A172 (cell line): ENCODE measurements around the gene ECSIT. TPM values are rescaled to one million over a fixed set of nuclear protein-coding genes. Genes with fewer than 3 reads are reported as not detected.

Source experiments
- DNase-seq: peaks from one replicate; pipeline ENCODE4 v3.0.0-alpha.2; 2015; ENCODE audit warnings: low spot score
- total RNA-seq: library from RNA; depleted of rRNA; stranded (reverse); fragments of >200 nt; shearing (Covaris generic); gene quantifications from 2 replicates; pipeline ENCODE4 v1.2.3, GENCODE V29; 2014

The ECSIT gene
- total RNA-seq, 1 experiment from 2014 or later: 54.0 TPM

DNA sequence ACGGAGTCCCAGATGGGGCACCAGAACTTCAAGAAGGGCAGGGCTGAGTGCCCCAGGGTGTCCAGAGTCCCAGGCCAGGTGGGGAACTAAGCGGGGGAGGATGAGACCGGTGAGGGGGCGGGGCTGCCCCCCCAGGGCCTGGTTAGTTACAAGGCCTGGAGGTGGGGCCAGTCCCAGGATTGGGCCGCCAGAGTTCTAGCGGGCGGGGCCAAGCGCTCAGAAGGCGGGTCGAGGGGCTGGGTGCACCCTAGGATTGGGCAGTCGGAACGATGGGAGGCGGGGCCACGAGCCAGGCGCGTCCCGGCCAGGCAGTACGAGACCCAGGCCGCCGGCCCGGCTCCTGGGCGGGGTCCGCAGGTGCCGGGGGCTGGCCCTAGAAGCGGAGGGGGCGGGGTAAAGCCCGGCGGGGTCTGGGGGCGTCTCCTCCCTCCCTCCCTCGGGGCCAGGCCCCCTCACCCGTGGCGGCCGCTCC is 23.9 kb downstream of the ECSIT start:
- DNase-seq: peak; percentile 95

DNA sequence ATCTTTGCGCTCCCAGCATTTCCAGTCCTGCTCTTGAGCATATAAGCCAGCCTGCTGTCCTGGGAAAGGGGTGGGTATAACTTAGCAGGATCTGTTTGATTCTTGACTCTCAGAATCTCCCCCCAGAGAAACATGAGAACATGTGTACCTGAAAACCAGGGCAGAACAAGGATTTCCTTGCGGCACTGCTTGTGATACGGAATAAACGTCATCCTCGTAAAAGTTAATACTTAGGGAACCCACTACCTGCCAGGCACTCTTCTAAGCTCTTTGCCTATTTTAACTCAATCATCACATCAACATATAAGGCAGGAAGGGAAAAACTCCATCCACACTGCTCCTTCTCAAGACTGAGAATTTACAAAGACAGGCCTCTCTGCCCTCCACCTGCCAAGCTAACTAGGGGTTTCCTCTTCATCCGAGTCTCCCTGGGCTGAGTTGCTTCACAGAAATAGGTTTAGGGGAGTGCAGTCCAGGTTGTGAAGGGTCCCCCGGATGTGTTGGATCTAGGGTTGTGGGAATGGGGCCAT is 24.4 kb downstream of the ECSIT start:
- DNase-seq: no peak

DNA sequence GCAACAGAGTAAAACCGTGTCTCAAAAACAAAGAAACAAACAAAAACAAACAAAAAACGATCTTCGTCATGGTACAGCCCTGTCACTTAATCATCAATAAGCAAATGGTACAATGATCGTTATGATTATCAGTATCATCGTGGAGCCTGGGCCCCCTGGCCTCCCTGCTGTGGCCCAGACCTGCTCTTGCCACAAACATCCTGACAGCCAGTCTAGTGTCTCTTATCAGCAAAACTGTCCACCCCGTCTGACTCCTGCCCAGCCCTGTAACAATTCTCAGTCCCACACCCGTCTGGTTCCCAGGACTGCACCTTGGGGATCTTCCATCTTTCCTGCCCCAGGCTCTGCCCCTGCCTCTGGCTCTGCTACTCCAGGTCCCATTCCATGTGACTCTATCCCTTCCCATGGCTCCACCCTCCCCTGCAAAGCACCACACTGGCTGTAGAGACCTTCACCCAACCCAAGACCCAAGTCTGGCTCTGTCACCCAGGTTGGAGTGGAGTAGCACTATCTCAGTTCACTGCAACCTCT is 29.0 kb downstream of the ECSIT start:
- DNase-seq: no peak

DNA sequence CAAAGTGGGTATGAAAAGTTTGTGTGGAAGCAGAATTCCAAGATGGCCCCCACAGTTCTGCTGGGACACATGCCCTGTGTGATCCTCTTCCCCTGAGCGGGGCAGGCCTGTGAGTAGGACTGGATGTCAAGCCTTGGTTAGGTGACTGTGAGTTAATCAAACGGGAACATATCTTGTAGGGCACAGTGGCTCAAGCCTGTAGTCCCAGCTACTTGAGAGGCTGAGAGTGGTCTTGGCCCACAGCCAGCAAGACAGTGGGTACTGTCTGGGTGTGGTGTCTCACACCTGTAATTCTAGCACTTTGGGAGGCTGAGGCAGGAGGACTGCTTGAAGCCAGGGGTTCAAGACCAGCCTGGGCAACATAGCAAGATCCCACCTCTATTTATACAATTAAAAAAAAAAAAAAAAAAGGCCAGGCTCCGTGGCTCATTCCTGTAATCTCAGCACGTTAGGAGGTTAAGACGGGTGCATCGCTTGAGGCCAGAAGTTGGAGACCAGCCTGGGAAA is 29.7 kb downstream of the ECSIT start:
- no peak for DNase-seq

DNA sequence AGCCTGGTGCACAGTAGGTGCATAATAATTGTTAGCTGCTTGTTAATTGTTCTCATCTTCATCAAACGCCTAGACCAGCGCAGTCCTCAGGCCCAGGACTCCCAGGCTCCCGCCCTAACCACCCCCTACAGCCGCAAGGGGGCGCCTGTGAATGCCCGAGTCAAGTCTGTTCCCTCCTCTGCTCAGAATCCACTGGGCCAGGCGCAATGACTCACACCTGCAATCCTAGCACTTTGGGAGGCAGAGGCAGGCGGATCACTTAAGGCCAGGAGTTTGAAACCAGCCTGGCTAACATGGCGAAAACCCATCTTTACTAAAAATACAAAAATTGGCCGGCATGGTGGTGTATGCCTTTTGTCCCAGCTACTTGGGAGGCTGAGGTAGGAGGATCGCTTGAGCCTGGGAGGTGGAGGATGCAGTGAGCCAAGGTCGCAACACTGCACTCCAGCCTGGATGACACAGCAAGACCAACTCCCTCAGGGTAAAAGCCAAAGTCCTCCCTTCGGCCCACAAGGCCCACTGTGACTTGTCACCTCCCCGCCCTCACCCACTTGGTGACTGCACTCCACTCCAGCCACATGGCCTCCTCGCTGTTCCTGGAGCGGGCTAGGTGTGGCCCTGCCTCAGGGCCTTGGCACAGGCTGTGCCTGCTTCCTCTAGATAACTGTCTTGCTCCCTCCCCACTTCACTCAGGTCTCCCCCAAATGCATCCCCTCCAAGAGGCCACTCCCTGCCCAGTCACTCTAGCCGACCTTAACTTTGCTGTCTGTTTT is 32.4 kb downstream of the ECSIT start:
- DNase-seq: peak; percentile 88

DNA sequence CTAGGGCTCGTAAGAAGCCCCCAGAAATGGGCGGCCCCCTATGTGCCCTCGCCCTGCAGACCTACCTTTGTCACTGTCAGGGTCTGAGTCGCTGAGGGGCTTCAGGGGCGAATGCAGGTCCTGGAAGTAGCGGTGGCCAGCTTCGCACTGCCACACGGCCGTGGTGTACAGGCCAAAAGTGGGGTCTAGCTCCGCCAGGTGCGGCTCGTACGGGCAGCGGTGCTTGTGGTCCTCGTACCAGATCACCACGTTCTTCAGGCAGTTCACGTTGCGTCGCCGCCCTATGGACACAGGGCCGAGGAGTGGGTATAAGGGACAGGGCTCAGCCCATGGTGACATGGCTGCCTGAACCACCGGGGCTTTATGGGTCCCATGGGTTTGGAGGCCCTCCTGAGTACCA is 33.0 kb downstream of the ECSIT start:
- no peak for DNase-seq

DNA sequence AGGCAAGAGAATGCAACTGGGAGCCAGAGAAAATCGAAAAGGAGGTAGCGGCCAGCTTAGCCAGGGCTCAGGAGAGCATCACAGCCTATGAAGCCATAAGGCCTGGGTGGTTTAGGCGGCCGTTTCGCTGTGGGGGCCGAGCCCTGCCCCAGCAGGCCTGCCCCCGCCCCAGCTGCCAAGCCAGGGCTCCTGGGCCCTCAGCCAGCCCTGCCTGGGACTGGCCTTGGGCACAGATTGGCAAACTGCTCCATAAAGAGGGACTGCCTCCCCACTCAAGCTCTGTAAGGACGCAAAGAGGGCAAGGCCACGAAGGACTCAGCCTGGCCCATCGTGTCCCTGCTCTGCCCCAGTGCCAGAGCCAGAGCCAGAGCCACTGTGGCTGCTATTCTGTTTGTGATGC is 33.5 kb downstream of the ECSIT start:
- no peak for DNase-seq

DNA sequence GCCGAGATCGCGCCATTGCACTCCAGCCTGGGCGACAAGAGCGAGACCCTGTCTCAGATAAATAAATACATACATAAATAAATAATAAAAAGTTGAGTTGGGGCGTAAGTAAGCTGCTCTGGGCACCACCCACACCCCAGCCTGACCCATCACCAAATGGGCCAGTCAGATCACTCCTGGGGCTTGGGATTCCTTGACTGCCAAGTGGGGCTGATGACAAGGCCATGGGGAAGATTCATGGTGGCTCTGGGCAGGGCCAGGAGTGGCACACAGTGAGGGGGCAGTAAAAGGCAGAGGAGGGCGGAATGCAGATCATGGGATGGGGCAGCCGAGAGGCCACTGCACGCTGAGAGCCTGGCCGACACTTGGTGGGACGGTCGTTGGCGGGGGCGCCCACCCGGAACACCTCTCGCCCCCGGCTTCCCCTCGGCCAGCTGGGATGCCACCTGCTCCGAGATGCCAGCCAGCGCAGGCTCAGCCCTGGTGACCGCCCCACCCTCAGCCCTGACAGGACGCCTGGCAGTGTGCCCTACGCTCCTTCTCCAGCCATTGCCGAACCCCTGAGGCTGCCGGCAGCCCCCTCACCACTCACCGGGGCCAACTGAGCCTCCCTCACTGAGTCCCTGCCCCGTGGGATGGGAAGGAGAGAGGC is 34.2 kb downstream of the ECSIT start:
- no peak for DNase-seq

DNA sequence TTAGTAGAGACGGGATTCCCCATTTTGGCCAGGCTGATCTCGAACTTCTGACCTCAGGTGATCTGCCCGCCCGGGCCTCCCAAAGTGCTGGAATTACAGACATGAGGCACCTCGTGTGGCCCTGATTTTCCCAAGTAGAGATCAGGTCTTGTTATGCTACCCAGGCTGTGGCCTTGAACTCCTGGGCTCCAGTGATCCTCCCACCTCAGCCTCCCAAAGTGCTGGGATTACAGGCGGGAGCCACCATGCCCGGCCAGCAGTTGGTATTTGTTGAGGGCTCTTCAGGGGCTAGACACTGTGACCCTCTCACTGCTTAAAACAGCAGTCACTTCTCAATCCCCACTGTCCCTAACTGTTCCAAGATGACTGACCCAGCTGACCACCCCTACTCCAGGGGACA is 39.6 kb downstream of the ECSIT start:
- no peak for DNase-seq

DNA sequence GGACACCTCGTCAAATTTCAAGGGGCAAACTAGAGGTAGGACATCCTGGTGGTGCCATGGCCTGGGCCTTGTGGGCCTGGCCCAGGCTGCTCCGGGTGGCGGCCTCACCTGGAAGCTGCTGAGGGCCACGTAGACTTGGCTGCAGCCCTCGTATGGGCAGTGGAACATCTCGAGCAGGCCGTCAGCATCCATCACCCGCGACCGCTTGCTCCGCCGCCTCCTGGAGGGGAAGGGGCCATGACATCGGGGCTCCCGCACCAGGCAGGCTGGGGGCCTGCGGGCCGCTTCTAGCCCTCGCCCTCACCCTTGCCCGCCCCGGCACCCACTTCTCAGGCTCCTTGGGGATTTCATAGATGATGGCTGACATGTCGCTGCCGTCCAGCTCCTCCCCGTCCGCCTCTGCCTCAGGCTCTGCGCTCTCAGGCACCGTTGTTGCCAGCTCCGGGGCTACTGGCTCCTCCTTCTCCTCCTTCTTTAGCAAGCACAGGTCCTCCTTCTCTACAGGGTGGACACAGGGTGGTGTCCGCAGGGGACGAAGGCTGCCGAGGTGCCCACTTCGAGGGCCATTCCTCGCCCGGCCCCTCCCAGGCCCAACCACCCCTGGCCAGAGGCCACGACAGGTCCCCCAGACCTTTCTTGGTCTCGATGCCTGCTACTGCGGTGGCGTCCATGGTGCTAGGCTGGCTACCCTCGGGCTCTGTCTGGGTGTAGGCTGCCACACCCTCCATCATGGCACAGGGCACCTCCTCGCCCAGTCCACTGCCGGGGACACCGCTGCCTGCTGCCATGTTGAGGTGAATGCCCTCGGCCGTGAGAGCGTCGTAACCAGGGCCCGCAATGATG is 42.1 kb downstream of the ECSIT start:
- no peak for DNase-seq

DNA sequence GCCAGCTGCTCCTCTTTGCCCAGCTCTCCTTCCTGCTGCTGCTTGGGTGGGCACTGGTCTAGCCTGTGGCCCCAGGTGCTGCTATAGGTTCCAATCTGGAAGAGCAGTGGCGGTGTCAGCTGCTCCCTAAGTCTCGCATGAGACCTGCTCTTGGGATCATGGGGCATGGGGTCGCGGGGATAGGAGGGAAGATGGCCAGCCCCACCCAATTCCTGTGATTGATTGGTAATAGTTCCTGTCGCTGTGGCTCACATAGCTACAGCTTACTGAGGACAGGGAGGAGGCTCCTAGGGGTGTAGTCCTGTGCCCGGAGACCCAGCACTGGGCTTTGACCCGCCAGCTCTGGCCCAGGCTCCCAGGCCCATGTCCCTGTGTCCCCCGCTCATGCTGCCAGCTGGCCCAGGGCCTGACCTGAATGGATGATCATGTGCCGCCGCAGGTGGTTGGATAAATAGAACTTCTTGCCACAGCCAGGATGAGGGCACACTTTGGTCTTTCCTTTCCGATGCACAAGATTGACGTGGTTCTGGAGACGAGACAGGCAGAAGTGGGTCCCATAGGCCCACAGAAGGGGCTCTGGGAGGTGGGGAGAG is 43.6 kb downstream of the ECSIT start:
- no peak for DNase-seq

DNA sequence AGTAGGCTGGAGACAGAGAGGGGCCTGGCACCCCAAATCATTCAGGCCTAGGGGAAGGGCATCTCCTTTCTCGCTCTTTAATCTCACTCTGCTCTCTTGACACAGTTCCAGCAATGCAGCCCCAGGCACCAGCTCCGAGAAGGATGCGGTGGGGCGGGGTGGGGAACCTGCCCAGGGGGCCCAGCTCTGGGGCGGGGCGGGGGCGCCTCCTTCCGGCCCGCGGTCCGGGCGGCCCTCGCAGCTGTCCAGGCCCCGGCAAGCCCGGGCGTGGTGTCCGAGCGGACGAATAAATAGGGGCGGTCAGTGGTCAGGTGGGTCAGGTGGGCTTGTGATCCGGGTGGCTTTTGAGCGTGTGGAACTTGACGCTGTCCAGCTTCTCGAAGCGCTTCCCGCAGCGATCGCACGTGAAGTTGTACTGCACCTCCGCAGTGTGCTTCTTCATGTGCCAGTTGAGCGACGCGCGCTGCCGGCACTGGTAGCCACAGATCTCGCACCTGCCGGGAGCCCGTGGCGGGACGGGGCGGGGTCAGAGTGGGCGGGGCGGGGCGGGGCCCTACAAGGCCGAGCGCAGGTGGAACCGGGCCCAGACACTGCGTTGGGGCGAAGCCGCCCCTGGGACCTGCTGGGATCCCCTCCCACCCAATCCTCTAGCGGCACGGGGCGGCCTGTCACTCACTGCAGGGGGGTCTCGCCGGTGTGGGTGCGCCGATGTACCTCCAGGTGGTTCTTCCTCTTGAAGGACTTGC is 45.4 kb downstream of the ECSIT start:
- no peak for DNase-seq

DNA sequence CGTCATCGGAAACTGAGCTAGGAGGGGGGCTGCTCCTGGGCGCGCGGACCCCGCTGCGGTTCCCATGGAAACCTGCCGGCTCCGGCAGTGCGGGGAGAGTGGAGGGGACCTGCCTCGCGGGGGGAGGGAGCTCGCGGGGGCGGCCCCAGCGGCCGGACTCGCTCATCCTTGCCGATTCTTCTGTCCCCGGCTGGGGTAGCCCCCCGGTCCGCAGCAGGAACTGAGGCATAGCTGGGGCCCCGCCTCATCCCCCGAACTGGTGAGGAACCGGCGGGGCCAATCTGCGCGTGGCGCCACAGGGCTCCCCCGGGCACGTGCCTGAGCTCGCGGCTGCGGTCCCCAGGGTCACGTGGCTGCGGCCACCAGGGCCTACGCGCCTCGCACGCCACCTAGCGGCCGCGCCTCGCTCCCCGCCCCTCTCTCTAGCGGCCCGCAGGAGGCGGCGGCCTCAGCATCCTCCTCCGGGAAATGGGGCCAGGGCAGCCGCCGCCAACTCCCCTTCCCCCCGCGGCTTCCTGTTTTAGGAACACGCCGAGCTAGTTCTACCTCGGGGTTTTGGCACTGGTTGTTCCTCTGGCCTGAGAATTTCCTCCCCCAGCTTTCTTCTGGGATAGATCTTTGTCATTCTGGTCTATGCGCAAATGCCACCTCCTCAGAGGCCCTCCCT is 46.4 kb downstream of the ECSIT start:
- DNase-seq: peak; percentile 76

DNA sequence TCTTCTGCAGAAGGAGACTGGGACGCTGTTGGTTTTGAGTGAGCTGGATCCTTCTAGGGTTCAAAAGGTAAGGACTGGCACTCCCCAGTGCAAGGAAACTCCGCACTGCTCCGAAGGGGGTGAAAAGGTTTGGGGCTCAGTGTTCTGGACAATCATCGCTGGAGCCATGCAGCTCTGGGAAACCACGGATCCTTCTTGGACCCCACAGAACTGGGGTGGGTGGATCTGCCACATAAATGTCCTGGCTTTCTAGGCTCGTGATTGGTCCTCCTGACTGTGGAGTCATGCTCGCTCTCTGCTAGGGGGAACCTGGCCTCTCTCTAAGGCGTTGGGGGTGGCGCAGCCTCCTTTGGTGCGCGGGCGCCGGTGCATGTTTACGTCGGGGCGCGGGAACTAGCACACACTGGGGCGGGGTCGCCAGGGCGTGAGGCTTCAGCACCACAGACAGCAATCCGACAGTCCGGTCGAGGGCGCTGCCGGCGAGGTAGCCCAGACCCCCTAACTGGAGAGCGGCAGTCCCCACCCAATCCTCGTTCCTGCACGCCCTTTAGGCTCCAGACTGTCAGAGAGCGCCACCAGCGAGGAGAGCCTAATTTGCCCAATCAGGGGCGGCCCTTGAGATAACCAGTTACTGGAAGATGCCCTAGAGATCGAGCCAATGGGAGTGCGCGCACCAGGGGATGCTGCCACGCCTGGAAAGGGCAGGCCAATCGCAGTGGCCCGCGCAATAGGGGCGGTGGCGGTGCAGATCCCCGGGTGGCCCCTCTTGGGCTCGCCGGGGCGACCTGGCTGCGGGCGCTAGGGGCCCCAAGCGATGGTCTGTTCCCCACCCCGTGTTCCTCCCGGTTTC is 47.2 kb downstream of the ECSIT start:
- peak; percentile 93 for DNase-seq

DNA sequence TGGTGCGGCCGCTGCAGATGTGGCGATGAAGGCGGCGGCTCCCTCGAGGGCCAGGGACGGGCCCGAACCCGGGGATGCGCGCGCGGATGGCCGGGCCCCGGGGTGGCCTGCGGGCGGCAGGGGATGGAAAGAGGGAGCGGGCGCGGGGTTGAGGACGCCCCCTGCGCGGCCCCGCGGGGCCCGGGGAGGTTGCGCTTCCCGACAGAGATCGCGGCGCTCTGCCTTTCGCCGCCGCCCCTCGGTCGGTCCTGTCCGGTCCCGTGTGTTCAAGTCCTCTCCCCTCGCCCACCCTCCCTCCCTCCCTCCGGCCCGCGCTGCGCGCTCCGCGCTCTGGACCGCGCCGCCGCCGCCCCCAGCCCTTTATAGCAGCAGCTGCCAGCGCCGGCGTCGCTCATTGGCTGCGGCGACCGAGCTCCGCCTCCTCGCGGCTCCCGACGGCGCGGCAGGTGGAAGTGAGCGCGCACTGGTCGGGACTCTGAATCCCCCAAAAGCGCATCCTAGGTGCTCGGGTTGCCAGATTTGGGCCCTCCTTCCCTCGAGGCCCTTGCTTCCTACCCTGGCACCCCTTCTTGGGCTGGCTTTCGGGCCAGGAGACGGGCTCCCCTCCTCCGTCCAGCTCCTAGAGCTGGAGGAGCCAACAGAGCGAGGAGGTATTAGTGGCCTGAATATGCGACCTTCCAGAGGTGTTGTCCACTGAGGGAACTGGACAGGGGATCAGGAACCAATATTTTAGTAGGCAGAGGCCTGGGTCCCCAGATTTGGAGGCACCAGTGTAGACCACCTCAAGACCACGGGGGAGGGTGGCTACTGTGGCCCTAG is 48.0 kb downstream of the ECSIT start, which contains the start of gene ELAVL3:
TSS of gene ELAVL3 (minus strand) at position 332 of the 819 bp plus-strand sequence. CDS start 438 bp downstream, outside the sequence.
- no peak for DNase-seq

DNA sequence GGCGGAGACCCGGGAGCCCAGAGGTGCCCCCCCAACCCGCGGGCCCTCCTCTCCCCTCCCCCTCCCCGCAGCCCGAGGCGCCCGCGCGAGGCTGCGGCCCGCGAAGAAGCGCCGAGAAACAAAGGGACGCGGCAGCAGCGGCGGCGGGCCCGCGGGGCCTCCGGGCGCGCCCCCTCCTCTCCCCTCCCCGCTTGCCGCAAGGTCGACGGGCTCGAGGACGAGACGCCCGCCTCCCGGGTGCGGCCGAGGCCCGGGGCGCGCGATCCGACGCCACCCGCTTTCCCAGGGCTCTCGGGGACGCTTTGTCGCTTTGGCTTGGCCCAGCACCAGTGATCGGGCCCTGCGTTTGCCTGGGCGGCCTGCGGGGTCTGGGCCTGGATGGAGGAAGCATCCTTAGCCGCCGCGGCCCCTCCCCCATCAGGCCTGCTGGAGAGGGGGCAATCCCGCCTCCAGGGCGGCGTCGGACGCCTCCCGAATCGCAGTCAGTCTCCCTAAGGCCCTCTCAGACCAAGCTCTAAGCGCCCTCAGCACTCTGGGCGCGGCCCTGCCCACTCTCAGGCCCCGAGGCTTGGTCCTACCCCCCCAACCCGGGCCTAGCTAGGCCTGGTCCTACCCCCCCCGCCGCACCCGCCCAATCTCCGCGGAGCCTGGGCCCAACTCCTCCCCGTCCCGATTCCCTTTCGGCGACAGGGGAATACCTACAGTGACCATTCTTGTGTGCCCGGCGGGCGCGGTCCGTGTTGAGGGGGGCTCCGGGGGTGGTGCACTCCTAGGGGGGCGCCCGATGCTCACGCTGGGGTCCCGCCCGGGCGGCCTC is 48.8 kb downstream of the ECSIT start:
- no peak for DNase-seq
